ENCODE measurements around the gene GABRR2. TPM values are rescaled to one million over a fixed set of nuclear protein-coding genes. Genes with fewer than 3 reads are reported as not detected.

Gene GABRR2
- total and polyA plus RNA-seq, 10 of the 15 experiments (the other 5 are each of a cell fraction or from before 2014, with no cell fraction given): 0.16 to 0.72 (median 0.32) TPM; not detected in 2

DNA sequence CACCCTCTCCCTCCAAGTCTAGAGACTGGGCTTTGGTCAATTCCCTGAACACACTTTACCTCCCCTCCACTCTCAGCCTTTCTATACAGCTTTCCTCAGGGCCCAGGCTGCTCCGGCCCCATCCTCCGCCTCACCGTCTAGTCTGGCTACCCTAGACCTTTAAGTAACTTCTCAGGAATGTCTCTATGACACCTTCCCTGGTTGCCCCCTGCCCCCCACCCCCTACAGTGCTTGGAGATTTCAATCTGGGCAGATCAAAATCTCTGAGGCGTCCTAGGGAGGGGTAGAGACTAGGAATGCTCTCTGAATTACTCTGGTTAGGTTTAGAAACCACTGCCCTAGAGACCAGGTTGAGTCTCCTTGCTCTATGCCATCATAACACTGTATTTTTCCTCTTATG, 31.3 kb upstream of the GABRR2 start:
- peaks cover 88% of the 10 kb centered on the region for H3K79me2 ChIP-seq (ENCODE audit: control insufficient read depth, insufficient read depth, low read length)
- H3K27ac ChIP-seq (ENCODE audit: control insufficient read depth, insufficient read depth): peak overlapping the region; percentile 29; the same call in 1 of the 2 replicates
- H3K27me3 ChIP-seq (replicated peaks in 1 of 2; ENCODE audit: control insufficient read depth in 2 of 2, insufficient read depth in 2 of 2, low read length in 1 of 2): no peaks in the 10 kb centered on the region
- 99% methylated on average over 4 of the region's 4 CpGs for WGBS (ENCODE audit: insufficient coverage, insufficient replicate concordance, low lambda C conversion rate, missing lambda C conversion rate)
- in situ Hi-C loops (cut with MboI): no loop called here
- peak overlapping the region; percentile 62 for H3K4me2 ChIP-seq (ENCODE audit: control insufficient read depth, insufficient read depth)
- no peak overlapping the region for H3K9ac ChIP-seq (ENCODE audit: control insufficient read depth, insufficient read depth, low read length)
- H3K4me1 ChIP-seq (ENCODE audit: control insufficient read depth, insufficient read depth, low read length): peaks cover 43% of the 10 kb centered on the region
- H3K4me3 ChIP-seq: no peak overlapping the region; the same call in 1 of the 2 replicates
- DNase-seq (ENCODE audit: low read depth, low spot score) (no peak), ATAC-seq (no peak), FAIRE-seq (no peak)
- peaks cover 0 to 13% of the 10 kb centered on the region in 2 experiments; a peak in 2 of 4 replicates for H3K36me3 ChIP-seq (ENCODE audit: control insufficient read depth in 2 of 2, insufficient read depth in 2 of 2, low read length in 1 of 2)
- H2AFZ ChIP-seq (ENCODE audit: control insufficient read depth, low read depth, low read length): no peak overlapping the region
- intact Hi-C loops (cut with micrococcal nuclease; ENCODE audit: unreplicated experiment): no loop called here
- POLR2A ChIA-PET: interaction anchor here (0.6 to 5.9 kb wide), 6 partner anchors 8 to 264 kb away, joined by 3 to 51 read pairs (median 3); no protein-coding TSS in a partner anchor
- no peak for TF ChIP-seq POLR2A (IDR thresholded peaks at IDR 0.05; ENCODE audit: low read depth, low read length)
- TF ChIP-seq NR2C1 (IDR thresholded peaks at IDR 0.05): no peak
- TF ChIP-seq RCOR1 (conservative IDR thresholded peaks at IDR 0.05; ENCODE audit: low read depth, low read length): no peak
- no peak for TF ChIP-seq TCF3 (IDR thresholded peaks at IDR 0.05; ENCODE audit: borderline replicate concordance, insufficient read depth, low read depth, low read length)
- TF ChIP-seq SREBF1 (IDR thresholded peaks at IDR 0.05; ENCODE audit: low read length): no peak
- no peak for TF ChIP-seq CBX3 (IDR thresholded peaks at IDR 0.05; ENCODE audit: borderline replicate concordance, low read depth)
- TF ChIP-seq EED (IDR thresholded peaks at IDR 0.05; ENCODE audit: low read depth): no peak
- TF ChIP-seq NFYB (IDR thresholded peaks at IDR 0.05; ENCODE audit: insufficient read depth, low read depth, low read length): no peak
- TF ChIP-seq STAT1 (conservative IDR thresholded peaks at IDR 0.05): no peak
- no peak for TF ChIP-seq MEF2A (IDR thresholded peaks at IDR 0.05; ENCODE audit: insufficient read depth, low read depth, low read length)
- TF ChIP-seq MTA3 (IDR thresholded peaks at IDR 0.05; ENCODE audit: borderline replicate concordance, low read length): no peak
- no peak for TF ChIP-seq NFIC (IDR thresholded peaks at IDR 0.05; ENCODE audit: low read depth, low read length)
- no peak for TF ChIP-seq POU2F2 (IDR thresholded peaks at IDR 0.05; ENCODE audit: borderline replicate concordance, low read depth, low read length)
- TF ChIP-seq RFX5 (IDR thresholded peaks at IDR 0.05; ENCODE audit: low read depth, low read length): no peak
- TF ChIP-seq ZNF622 (IDR thresholded peaks at IDR 0.05): no peak
- TF ChIP-seq RAD21 (IDR thresholded peaks at IDR 0.05; ENCODE audit: insufficient read depth, low read depth, low read length): no peak
- no peaks in the 10 kb centered on the region; the same call in none of the 2 replicates for H4K20me1 ChIP-seq (ENCODE audit: control insufficient read depth, insufficient read depth)
- no peaks in the 10 kb centered on the region; the same call in 2 of the 3 replicates for H3K9me3 ChIP-seq (replicated peaks; ENCODE audit: control insufficient read depth, insufficient read depth, low read length)
- CTCF ChIA-PET: interaction anchor here (1.1 to 17.0 kb wide), 8 partner anchors 11 to 104 kb away, joined by 3 to 260 read pairs (median 22); no protein-coding TSS in a partner anchor
- RAD21 ChIA-PET (ENCODE audit: unreplicated experiment): interaction anchor here (0.6 to 12.7 kb wide), 8 partner anchors 10 to 1541 kb away, joined by 3 to 187 read pairs (median 10); partner anchors contain the start of gene PNRC1
- BruUV-seq (replicated peaks): no TSS peak
- SMC1A ChIA-PET (ENCODE audit: uncharacterized antibody, unreplicated experiment): interaction anchor here (1.4 to 12.6 kb wide), 9 partner anchors 10 to 364 kb away, joined by 3 to 252 read pairs (median 11); no protein-coding TSS in a partner anchor
